NCI-H524 (cell line): ENCODE data around the gene NACC2.
"Not testable (repeated sequence)": the region's sequence is repeated elsewhere in the genome, so short reads cannot be mapped to it uniquely, and the experiment has no call there.

ENCODE experiments used
- DNase-seq, 2 experiments: peaks; one replicate each; lab custom pipeline; 2025; lab: John Stamatoyannopoulos, UW

Gene NACC2

DNA sequence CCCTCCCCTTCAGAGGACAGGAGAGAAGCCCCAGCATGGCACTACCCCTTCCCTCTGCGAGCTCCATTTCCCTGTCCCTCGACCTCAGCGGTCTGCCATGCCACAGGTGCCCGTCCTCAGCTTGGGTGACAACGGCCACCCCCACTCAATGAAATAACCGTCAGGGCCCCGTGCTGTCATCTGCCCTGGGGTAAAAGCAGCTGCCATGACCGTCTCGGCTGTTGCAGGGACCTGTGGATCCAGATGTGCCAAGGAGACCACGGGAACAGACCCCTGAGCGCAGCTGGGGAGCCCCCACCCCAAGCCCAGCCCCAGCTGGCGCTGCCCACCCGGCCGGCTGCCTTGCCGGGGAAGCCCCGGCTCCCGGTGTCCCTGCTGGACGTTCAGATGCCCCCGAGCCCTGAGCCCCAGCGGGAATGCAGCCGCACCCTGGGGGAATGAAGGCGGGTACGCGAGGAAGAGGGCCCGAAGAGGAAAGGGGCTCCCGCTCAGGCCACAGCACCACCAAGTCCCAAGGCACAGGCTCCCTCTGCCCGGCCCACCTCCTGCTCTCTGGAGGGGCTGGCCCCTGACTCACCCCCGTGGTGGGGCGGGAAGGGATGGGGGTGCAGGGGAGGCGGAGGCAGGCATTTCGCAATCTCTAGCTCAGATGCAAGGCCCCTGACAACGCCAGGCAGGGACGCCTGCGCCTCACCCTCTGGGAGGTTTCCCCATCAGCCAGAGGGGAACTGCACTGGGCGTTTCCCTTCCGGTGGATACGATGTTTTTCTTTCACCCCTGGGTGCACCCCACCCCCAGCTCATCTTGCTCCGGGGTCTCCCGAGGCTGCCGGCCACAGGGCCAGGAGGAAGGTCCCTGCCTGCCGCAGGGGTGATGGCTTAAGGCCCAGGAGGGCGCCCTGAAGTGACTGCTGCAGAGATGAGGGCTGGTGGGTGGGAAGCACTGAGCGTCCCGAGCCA lies 49.2 kb downstream of the NACC2 start:
- DNase-seq: no peak

DNA sequence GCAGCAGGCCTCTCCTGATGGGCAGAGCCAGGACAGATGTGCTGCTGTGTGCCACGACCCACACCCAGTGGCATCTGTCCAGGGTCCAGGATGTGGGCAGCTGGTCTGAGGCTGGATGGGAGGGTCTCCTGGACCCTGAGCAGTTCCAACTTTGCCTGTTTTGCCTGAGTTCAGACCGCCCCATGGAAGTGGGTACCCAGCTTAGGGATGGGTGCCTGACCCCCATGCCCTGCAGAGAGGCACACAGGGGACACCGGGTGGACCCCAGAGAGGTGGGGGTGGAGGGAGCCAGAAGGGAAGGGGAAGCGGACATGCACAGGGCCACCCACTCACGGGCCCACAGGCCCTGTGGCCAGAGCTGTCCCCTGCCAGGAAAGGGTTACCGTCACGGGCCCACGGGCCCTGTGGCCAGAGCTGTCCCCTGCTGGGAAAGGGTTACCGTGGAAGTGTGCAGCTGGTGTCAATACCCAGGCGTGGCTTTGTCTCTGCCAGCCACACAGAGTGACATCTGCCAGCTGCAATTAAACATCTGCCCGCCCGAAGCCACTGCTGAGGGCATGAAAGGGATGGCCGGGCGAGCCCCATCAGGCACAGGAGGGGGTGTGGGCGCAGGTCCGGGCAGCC lies 50.0 kb downstream of the NACC2 start:
- peak in 1 of 2 experiments; percentile 45 for DNase-seq

DNA sequence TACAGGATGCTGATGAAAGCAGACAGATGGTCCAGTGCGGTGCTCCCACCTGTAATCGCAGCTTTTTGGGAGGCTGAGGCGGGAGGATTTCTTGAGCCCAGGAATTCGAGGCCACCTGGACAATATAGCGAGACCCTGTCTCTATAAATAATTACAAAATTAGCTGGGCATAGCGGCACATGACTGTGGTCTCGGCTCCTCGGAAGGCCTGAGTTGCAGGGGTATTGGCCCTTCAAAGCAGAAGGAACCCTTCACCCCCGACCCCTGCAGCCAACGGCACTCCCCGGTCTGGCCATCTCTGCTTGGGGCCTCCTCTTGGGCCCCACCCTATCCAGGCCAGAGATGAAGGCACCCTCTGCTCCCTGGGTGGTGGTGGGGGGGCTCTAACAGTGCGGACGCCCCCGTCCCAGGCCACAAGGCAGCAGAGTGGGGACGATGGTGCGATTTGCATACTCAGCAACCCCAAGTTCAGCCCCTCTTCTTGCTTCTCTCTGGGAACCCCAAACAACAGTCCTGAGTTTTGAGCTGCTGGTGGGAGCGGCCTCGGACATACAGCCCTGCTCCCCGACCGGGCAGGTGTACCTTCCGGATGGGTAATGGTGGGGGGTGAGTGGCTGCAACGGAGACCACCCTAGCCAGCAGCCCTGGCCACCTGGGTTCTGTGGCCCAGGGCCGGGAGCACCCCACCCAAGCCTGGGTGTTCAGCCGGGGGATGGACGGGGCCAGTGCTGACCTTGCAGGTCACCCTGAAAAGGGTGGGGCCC lies 50.7 kb downstream of the NACC2 start:
- DNase-seq: no peak

DNA sequence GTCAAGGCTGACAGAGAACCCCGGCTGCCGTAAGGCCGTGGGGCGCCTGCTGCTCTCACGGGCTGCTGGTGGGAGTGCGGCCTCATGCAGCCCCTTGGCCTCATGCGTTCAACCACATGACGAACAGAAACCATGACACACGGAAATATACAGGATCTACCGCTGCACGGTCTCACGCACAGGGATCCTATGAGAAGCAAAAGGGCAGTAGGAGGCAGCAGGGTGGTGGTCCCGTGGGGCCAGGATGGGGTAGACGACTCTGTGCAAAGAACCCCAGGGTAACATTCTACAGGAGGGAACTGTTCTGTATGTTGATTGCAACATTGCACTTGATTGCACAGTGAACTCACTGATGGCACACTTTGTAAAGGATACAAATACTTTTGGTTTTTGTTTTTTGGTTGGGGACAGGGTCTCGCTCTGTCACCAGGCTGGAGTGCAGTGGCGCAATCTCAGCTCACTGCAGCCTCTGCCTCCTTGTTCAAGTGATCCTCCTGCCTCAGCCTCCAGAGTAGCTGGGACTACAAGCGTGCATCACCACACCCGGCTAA lies 51.6 kb downstream of the NACC2 start:
- no peak for DNase-seq

DNA sequence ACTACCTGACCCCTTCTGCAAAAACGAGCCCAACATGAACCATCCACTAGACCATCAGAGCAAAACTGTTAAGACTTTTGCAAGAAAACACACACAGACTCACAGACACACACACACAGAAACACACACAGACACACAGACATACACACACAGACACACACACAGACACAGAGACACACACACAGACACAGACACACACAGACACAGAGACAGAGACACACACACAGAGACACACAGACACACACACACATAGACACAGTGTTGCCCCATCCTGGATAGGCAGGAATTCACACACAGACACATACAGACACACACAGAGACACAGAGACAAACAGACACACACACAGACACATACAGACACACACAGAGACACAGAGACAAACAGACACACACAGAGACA lies 52.5 kb downstream of the NACC2 start:
- DNase-seq: no peak

DNA sequence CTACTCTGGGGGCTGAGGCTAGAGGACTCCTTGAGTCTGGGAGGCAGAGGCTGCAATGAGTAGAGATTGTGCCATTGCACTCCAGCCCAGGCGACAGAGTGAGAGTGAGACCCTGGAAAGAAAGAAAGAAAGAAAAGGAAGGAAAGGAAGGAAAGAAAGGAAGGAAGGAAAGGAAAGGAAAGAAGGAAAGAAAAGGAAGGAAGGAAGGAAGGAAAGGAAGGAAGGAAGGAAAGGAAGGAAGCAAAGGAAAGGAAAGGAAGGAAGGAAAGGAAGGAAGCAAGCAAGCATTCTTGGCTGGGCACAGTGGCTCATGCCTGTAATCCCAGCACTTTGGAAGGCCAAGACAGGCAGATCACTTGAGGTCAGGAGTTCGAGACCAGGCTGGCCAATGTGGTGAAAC lies 54.2 kb downstream of the NACC2 start:
- DNase-seq: not testable (repeated sequence)

DNA sequence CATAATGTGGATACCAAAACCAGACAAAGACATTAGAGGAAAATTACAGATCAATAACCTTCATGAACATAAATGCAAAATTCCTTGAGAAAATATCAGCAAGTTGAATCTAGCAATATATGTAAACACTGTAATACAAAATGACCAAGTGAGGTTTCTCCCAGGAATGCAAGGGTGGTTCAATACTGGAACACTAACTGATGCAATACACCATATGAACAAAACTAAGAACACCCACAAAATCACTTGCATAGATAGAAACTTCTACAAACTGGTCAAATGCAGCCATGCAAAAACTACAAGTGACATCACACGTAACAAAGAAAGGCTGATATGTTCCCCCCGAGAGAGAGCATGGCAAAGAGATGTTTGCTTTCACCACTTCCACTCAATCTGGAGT lies 55.6 kb downstream of the NACC2 start:
- no peak for DNase-seq

DNA sequence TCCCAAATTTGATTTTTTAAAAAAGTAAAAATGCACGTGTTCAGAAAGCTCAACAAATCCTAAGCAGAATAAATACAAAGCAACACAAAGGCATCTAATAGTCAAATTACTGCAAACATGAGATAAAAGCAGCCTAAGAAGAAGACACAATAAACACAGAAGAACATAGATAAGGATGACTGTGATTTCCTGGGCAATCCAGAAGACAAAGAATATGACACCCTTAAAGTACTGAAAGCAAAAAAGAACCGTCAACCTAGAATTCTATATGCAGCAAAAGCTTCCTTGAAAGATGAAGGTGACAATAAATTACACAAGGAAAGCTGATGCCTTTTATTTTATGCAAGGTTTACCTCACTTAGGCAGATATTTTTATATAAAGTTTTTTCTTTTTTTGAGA lies 58.2 kb downstream of the NACC2 start:
- DNase-seq: no peak

DNA sequence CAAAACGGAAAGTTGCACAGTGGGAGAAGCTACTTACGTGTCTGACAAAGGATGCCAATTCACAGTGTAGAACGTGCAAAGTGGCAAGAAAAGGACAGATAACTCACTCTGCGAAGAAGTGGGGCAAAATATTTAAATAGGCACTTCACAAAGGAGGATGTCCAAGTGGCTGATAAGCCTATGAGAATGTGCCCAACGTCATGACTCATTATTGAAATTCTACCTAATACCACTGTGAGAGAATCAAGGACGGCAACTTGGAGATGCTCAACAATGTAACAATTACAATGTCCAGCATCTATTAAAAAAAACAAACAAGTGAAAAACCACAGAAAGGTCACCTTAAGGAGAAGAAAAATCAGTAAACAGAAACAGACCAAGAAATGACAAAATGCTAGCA lies 59.0 kb downstream of the NACC2 start:
- DNase-seq: no peak

DNA sequence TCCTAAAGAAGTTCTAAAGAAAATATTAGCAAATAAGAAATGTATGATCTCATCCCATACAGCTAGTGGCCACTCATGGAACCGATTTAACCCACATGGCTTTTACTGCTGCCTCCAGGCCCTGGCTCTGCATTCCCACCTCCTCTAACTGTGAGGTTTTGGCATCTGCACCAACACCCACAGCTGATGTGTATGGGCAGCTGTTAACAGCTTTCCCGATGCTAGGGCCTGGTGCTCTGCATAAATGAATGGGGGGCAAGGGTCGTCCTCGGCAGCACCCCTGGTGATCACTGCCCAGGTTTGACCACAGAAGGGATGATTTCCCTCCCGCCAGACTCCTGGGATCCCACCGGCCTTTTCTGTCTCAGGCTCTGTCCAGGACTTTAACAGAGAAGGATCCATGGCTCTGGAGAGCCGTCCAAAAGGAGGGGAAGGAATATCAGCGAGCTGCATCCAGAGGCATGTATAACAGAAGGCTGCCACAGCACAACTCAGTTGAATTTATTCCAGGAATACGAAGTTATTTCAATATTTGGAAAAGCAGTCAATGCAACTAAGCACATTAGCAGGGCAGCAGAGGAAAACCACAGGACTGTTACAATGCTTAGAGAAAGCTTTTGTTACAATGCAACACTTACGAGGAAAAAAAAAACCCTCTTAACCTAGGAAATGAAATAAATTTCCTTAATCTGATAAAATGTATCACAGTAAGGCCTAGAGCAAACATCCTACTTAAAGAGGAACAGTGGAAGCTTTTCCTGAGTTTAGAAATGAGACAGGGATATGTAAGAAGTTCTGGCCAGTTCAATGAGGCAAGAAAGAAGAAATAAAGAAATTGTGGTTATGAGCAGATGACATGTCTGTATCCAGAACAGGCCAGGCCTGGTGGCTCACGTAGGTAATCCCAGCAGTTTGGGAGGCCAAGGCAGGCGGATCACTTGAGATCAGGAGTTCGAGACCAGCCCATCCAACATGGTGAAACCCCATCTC lies 63.1 kb downstream of the NACC2 start:
- no peak for DNase-seq

DNA sequence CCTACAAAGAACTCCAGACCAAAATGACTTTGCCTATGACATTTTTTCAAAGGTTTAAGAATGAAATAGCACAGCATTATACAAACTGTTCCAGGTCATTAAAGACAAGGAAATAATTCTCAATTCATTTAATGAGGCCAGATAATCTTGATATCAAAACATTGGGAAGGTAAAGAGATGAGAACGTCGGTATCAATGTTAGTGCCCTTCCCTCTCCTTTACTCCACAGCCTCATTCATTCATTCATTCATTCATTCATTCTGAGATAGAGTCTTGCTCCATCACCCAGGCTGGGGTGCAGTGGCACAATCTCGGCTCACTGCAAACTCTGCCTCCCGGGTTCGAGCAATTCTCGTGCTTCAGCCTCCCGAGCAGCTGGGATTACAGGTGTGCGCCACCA lies 64.0 kb downstream of the NACC2 start:
- no peak for DNase-seq

DNA sequence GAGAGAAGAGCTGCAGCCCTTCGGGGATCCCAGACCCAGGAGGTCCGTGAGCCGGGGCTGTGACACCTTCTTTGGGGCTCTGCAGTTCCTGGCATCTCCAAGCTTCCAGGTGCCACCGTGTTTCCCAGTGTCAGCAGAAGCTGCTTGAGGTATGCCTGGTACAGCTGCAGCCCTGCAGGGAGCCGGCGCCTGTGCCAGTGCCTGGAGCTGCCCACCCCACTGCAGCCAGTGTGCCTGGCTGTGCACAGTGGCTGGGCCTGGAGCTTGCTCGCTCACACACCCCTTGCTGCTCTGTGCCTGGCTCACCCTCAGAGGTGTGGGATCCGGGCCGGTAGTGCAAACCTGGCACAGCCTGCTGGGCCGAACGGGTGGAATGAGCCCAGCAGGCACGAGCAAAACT lies 65.5 kb downstream of the NACC2 start:
- DNase-seq: no peak

DNA sequence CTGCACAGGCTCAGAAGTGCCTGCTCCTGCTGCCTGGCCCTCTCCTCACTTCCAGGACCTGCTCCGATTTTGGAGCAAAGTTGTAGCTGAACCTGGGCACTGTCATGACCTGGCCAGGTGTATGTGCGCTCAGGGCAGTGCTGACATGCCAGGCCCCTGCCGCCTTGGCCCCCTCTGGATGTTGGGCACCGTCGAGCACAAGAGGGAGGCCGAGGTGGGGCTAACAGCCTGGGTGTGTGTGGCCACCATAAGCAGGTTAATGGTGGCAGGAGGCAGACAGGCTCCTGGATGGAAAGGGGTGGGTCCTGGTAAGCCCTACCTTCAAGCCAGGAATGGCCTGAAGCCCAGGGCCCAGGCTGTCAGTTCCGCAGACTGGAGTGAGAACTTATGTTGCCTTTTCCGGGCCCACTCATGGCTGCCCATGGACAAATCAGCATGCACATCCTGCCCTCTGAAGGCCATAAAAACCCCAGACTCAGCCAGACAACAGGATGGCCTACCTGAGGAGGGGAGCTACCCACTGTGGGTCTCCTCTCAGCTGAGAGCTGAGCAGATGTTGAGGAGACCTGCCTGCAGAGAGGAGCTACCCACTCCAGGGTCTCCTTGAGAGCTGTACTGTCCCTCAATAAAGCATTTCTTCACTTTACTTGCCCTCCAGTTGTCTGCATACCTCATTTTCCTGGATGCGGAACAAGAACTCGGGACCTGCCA lies 66.2 kb downstream of the NACC2 start:
- DNase-seq: no peak

DNA sequence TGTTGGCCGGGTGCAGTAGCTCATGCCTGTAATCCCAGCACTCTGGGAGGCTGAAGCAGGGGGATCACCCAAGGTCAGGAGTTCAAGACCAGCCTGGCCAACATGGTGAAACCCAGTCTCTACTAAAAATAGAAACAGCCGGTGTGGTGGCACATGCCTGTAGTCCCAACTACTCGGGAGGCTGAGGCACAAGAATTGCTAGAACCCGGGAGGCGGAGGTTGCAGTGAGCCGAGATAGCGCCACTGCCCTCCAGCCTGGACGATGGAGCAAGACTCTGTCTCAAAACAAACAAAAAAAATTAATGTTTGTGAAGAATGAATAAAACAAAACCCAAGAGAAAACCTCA lies 68.2 kb downstream of the NACC2 start:
- not testable (repeated sequence) for DNase-seq

DNA sequence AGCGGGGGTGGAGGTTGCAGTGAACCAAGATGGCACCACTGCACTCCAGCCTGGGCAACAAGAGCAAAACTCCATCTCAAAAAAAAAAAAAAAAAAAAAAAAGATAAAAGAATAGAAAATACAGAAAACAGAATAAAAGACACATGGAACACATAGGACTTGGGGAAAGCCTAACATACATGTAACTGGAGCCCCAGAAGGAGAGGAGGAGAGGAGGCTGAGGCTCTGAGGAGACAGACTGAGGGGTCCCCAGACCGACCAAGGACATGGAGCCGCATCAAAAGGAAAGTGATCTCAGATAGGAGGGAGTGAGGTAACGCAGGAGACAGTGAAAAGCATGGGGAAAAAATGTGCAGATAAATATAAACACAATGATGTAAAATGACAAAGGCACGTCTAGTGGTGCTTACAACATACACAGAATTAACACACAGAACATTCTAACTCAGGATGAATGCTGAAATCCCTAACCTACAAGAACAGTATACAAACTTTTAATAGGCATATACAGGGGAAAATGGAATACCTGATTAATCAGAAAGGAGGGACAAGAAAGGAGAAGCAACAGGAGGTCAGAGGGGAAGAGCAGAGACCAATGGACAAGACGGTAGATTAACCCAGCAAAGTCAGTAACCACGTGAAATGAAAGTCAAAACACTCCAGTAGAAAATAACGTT lies 68.7 kb downstream of the NACC2 start:
- DNase-seq: no peak

DNA sequence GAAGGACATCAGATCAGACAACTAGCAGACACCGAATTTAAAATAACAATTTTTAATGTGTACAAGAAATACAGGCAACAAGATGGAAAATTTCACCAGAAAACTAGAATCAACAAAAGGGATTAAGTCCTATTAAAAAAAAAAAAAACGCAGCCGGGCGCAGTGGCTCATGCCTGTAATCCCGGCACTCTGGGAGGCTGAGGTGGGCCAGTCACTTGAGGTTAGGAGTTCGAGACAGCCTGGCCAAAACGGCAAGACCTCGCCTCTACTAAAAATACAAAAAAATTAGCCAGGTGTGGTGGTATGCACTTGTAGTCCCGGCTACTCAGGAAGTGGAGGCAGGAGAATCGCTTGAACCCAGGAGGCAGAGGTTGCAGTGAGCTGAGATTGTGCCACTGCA lies 69.6 kb downstream of the NACC2 start:
- DNase-seq: no peak

DNA sequence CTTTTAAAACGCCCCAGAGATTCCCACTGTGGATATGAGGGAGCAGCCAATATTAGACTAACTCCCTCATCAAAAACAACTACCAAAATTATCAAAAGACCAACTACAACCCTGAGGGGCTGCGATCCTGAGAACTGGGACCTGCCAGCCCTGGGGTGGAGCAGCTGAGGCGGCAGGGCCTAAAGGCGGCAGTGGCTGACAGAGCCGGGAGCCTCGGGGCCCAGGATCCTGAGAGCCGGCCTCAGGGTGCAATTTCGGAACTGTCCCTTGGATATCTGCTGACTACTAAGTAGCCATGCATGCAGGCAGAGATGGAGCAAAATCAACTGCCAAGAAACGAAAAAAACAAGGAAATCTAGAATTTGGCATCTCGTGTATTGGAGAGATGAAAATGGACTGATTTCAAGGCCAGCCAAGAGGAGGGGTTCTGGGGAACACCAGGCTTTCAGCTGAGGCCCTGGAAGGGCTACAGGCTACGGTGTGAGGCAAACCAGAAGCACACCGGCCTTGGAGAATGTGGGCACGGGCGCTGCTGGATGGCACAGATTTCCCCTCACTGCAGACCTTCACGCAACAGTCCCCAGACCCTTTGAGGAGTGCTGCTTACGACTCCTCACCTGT lies 70.3 kb downstream of the NACC2 start:
- DNase-seq: no peak

DNA sequence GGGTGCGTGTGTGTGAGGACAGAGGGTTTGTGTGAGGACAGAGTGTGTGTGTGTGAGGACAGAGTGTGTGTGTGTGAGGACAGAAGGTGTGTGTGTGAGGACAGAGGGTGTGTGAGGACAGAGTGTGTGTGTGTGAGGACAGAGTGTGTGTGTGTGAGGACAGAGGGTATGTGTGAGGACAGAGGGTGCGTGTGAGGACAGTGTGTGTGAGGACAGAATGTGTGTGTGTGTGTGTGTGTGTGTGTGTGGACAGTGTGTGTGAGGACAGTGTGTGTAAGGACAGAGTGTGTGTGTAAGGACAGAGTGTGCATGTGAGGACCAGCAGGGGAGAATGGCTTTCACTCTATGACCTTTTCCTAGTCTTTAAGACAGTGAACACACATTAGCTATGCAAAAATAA lies 70.8 kb downstream of the NACC2 start:
- no peak for DNase-seq

DNA sequence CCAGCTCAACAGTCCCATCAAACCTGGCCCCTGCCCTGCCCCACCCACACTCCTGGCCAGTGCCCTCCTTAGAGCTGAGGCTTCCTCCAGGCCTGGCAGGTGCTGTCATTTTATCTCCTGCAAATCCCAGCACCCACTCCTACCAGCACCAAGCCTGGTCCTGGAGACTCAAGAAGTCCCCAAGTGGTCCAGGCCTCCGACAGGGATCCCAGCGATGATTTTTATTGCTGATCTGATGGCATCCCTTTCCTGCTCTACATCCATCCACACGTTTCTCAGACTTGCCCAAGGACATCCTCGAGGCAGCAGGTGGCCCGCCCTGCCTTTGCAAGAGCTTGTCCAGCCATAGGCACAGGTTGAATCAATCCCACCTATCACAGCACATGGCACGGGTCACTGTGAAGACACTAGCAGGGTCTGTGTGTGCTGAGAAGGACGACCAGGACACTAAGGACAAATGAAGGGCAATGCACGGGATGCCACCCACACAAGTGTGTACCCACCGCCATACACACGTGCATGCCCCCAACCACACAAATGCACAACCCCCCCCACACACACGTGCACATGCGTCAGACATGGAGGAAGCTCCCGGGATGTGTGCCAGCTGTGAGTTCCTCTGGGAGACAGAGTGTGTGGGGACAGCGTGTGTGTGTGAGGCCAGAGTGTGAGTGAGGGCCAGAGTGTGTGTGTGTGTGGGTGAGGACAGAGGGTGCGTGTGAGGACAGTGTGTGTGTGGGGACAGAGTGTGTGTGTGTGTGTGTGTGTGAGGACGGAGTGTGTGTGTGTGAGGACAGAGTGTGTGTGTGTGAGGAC lies 71.5 kb downstream of the NACC2 start:
- DNase-seq: no peak
